ENCODE data around the gene HGFAC.
"Not testable (repeated sequence)": the region's sequence is repeated elsewhere in the genome, so short reads cannot be mapped to it uniquely, and the experiment has no call there.

The HGFAC gene

GRCh38 chr4:3442460-3442958 is 741 bp downstream of the HGFAC start:
- DNase-seq (ENCODE audit: low read depth in 2 of 2), result no peak

- DNase-seq (ENCODE audit: low read depth in 2 of 2), result peak; percentile 41 to 43
Observed at GRCh38 chr4:3442959-3443749, 1.4 kb downstream of the HGFAC start.

GRCh38 chr4:3443750-3444309 is 2.1 kb downstream of the HGFAC start:
- no peak for DNase-seq (ENCODE audit: low read depth in 2 of 2)

- no peak for DNase-seq (ENCODE audit: low read depth in 2 of 2)
Observed at GRCh38 chr4:3444351-3445110, 2.8 kb downstream of the HGFAC start.

GRCh38 chr4:3445111-3445820 is 3.5 kb downstream of the HGFAC start:
- no peak for DNase-seq (ENCODE audit: low read depth in 2 of 2)

GRCh38 chr4:3445829-3446545 is 4.2 kb downstream of the HGFAC start:
- DNase-seq (ENCODE audit: low read depth in 2 of 2), result no peak

GRCh38 chr4:3446631-3447320 is 5.0 kb downstream of the HGFAC start:
- no peak for DNase-seq (ENCODE audit: low read depth in 2 of 2)

- DNase-seq (ENCODE audit: low read depth in 2 of 2), result no peak
Observed at GRCh38 chr4:3447431-3448395, 5.9 kb downstream of the HGFAC start.

GRCh38 chr4:3449047-3449573 is 7.3 kb downstream of the HGFAC start:
- DNase-seq (ENCODE audit: low read depth in 2 of 2), result no peak

- no peak for DNase-seq (ENCODE audit: low read depth in 2 of 2)
Observed at GRCh38 chr4:3449574-3450534, 8.1 kb downstream of the HGFAC start.

- no peak for DNase-seq (ENCODE audit: low read depth in 2 of 2)
Observed at GRCh38 chr4:3450643-3451042, 8.9 kb downstream of the HGFAC start.

- DNase-seq (ENCODE audit: low read depth in 2 of 2), result no peak
Observed at GRCh38 chr4:3451956-3452355, 10.2 kb downstream of the HGFAC start.

GRCh38 chr4:3452376-3452775 is 10.6 kb downstream of the HGFAC start:
- no peak for DNase-seq (ENCODE audit: low read depth in 2 of 2)

- DNase-seq (ENCODE audit: low read depth in 2 of 2), result not testable (repeated sequence)
Observed at GRCh38 chr4:3455596-3455995, 13.8 kb downstream of the HGFAC start.

- no peak for DNase-seq (ENCODE audit: low read depth in 2 of 2)
Observed at GRCh38 chr4:3458371-3458770, 16.6 kb downstream of the HGFAC start.

- DNase-seq (ENCODE audit: low read depth in 2 of 2), result not testable (repeated sequence)
Observed at GRCh38 chr4:3459156-3459555, 17.4 kb downstream of the HGFAC start.

- no peak for DNase-seq (ENCODE audit: low read depth in 2 of 2)
Observed at GRCh38 chr4:3460926-3461325, 19.2 kb downstream of the HGFAC start.
